GM21576 (cell line): ENCODE data around the gene PPP2R5E.
A peak's percentile ranks its signal among the peaks of the same experiment; 100 is the strongest.
"Not testable (repeated sequence)": the region's sequence is repeated elsewhere in the genome, so short reads cannot be mapped to it uniquely, and the experiment has no call there.

Experiments
- ATAC-seq: cut with Tn5 transposase; IDR thresholded peaks from one replicate; pipeline ENCODE4 v1.9.1; 2021; ENCODE audit warnings: mild to moderate bottlenecking, moderate library complexity; ENCODE audit not compliant: unreplicated experiment

PPP2R5E gene

GRCh38 chr14:63392236-63392635 is 150.9 kb downstream of the PPP2R5E start:
- no peak for ATAC-seq

GRCh38 chr14:63388766-63389431 is 154.3 kb downstream of the PPP2R5E start:
- ATAC-seq = peak; percentile 66

- ATAC-seq = no peak
Observed at GRCh38 chr14:63387711-63388110, 155.5 kb downstream of the PPP2R5E start.

GRCh38 chr14:63383776-63384367 is 159.3 kb downstream of the PPP2R5E start:
- peak; percentile 95 for ATAC-seq

- no peak for ATAC-seq
Observed at GRCh38 chr14:63378444-63378843, 164.7 kb downstream of the PPP2R5E start.

GRCh38 chr14:63375769-63376168 is 167.4 kb downstream of the PPP2R5E start:
- ATAC-seq = no peak

- ATAC-seq = not testable (repeated sequence)
Observed at GRCh38 chr14:63371613-63372012, 171.6 kb downstream of the PPP2R5E start.

GRCh38 chr14:63371033-63371432 is 172.1 kb downstream of the PPP2R5E start:
- ATAC-seq = no peak

- ATAC-seq = no peak
Observed at GRCh38 chr14:63367742-63368364, 175.3 kb downstream of the PPP2R5E start.

- ATAC-seq = no peak
Observed at GRCh38 chr14:63362389-63362819, 180.8 kb downstream of the PPP2R5E start.

GRCh38 chr14:63361790-63362189 is 181.4 kb downstream of the PPP2R5E start:
- no peak for ATAC-seq

GRCh38 chr14:63357841-63358240 is 185.3 kb downstream of the PPP2R5E start:
- no peak for ATAC-seq

- no peak for ATAC-seq
Observed at GRCh38 chr14:63345826-63346225, 197.4 kb downstream of the PPP2R5E start.

- no peak for ATAC-seq
Observed at GRCh38 chr14:63344336-63344735, 198.8 kb downstream of the PPP2R5E start.

- no peak for ATAC-seq
Observed at GRCh38 chr14:63343878-63344277, 199.3 kb downstream of the PPP2R5E start.

GRCh38 chr14:63342371-63342770 is 200.8 kb downstream of the PPP2R5E start:
- no peak for ATAC-seq

- no peak for ATAC-seq
Observed at GRCh38 chr14:63328787-63329737, 214.1 kb downstream of the PPP2R5E start.

GRCh38 chr14:63326840-63327239 is 216.3 kb downstream of the PPP2R5E start:
- no peak for ATAC-seq

- no peak for ATAC-seq
Observed at GRCh38 chr14:63322897-63323573, 220.1 kb downstream of the PPP2R5E start.

GRCh38 chr14:63322472-63322871 is 220.7 kb downstream of the PPP2R5E start:
- no peak for ATAC-seq
